Panc1 (cell line): Measurements from ENCODE around the gene USP9X. TPM values are rescaled to one million over a fixed set of nuclear protein-coding genes. Genes with fewer than 3 reads are reported as not detected.

ENCODE experiments used
- ATAC-seq: fragments of 200-7000 bp; cut with Tn5 transposase; 2 replicates; pipeline ENCODE4 v1.9.1; 2020; ENCODE audit warnings: mild to moderate bottlenecking, moderate library complexity
- BruUV-seq: library from RNA; stranded (reverse); fragments of 400-500 nt; replicated peaks from 2 replicates; lab custom pipeline; 2021; lab: Mats Ljungman, UMichigan
- CTCF ChIA-PET: fragments of 300-600 bp; sonication (Branson Sonifier 250); formaldehyde crosslinking; loops from one replicate; lab custom pipeline; 2022; ENCODE audit warnings: antibody characterized with exemption; lab: Charles Lee
- POLR2A ChIA-PET: fragments of 300-600 bp; sonication (Branson Sonifier 250); formaldehyde crosslinking; loops from one replicate; lab custom pipeline; 2022; ENCODE audit warnings: antibody characterized with exemption; lab: Charles Lee
- DNase-seq: peaks from one replicate; pipeline ENCODE4 v3.0.0-alpha.2; 2010; ENCODE audit warnings: low read depth, low spot score
- H3K27ac ChIP-seq: 2 replicates; pipeline ENCODE4 v1.5.1; 2011; ENCODE audit warnings: mild to moderate bottlenecking, low read length, inconsistent platforms
- H3K27me3 ChIP-seq: fragments of 200-500 bp; sonication (Bioruptor generic); 2 replicates; pipeline ENCODE4 v1.6.0; 2014; ENCODE audit warnings: low read length, inconsistent platforms; ENCODE audit not compliant: control insufficient read depth, insufficient read depth
- H3K36me3 ChIP-seq: fragments of 200-500 bp; sonication (Bioruptor generic); 2 replicates; pipeline ENCODE4 v1.5.1; 2014; ENCODE audit warnings: inconsistent platforms, mild to moderate bottlenecking, low read length, moderate library complexity; ENCODE audit not compliant: control insufficient read depth, insufficient read depth
- H3K4me1 ChIP-seq: 2 replicates; pipeline ENCODE4 v1.5.1; 2011; ENCODE audit warnings: inconsistent platforms, mild to moderate bottlenecking, low read length, moderate library complexity; ENCODE audit not compliant: control insufficient read depth, insufficient read depth
- H3K4me3 ChIP-seq, 2 experiments: 2 replicates each; pipeline ENCODE4 v1.5.1; 2011 to 2012; ENCODE audit warnings: low read depth in 2 of 2, low read length in 2 of 2, mild to moderate bottlenecking in 2 of 2, inconsistent platforms in 1 of 2, moderate library complexity in 1 of 2
- H3K9me3 ChIP-seq: fragments of 200-500 bp; sonication (Bioruptor generic); 2 replicates; pipeline ENCODE4 v1.5.1; 2014; ENCODE audit warnings: low read depth, mild to moderate bottlenecking, inconsistent platforms, low read length, moderate library complexity; ENCODE audit not compliant: control insufficient read depth, insufficient read depth
- POLR2AphosphoS5 ChIP-seq: IDR thresholded peaks from 2 replicates; pipeline ENCODE4 v1.6.1; 2012; ENCODE audit warnings: mild to moderate bottlenecking, low read depth, low read length, moderate library complexity
- REST ChIP-seq, 2 experiments: IDR thresholded peaks; 2 replicates each; pipeline ENCODE4 v1.6.1; 2011 to 2012; ENCODE audit warnings: low read depth in 2 of 2, control low read depth in 1 of 2, low read length in 1 of 2, mild to moderate bottlenecking in 1 of 2, moderate library complexity in 1 of 2; ENCODE audit not compliant: insufficient read depth in 1 of 2
- TCF7L2 ChIP-seq: IDR thresholded peaks from 2 replicates; pipeline ENCODE4 v1.6.1; 2011; ENCODE audit warnings: mild to moderate bottlenecking, low read depth, low read length, inconsistent platforms
- in situ Hi-C: cut with HindIII; loops from 2 replicates; pipeline ENCODE4 v1.10.0; 2016; ENCODE audit warnings: low sequenced_read_pairs, low pct_unique_long_range_greater_than_20kb
- intact Hi-C: fragments of 100-400 bp; cut with micrococcal nuclease; formaldehyde crosslinking; loops from one replicate; pipeline ENCODE4 v1.10.0; 2022; ENCODE audit not compliant: unreplicated experiment
- total RNA-seq: library from RNA; stranded (reverse); gene quantifications from one replicate; pipeline ENCODE4 v1.2.1, GENCODE V29; 2021; ENCODE audit not compliant: unreplicated experiment
- TF ChIP-seq, protein P1 (sequence below): fragments of 450-650 bp; IDR thresholded peaks from 2 replicates; pipeline ENCODE4 v1.5.1; 2017; ENCODE audit warnings: mild to moderate bottlenecking

The USP9X gene
- total RNA-seq, 1 experiment from 2014 or later: 44.4 TPM

DNA sequence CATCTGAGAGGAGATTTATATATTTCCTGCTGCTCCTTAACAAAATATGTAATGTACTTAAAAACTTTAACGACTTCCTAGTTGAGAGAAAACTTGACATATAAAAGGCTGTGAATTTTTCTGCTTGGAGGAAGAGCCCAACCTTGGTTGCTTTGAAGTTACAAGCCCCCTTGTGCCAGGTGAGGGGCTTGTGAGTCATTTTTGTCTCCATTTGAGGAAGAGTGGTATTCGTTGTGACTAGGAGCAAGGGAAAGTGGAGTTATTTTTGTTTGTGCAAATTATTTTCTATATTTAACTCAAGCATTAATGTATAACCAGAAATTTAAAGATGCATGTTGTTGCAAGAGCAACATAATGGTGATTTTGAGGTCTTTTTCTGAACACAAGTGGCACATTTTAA lies 149.7 kb downstream of the USP9X start:
- intact Hi-C loops (no loop called here), in situ Hi-C loops (no loop called here)
- no peak overlapping the region for H3K4me3 ChIP-seq
- H3K27me3 ChIP-seq: no peaks in the 10 kb centered on the region
- ChIA-PET CTCF (no interaction called here), POLR2A (no interaction called here)
- BruUV-seq: no TSS peak
- H3K4me1 ChIP-seq: no peaks in the 10 kb centered on the region
- DNase-seq (no peak), ATAC-seq (no peak)
- no peaks in the 10 kb centered on the region for H3K9me3 ChIP-seq
- no peak overlapping the region for H3K27ac ChIP-seq
- no peaks in the 10 kb centered on the region; the same call in none of the 2 replicates for H3K36me3 ChIP-seq
- no peak for TF ChIP-seq POLR2AphosphoS5
- TF ChIP-seq, protein P1, sequence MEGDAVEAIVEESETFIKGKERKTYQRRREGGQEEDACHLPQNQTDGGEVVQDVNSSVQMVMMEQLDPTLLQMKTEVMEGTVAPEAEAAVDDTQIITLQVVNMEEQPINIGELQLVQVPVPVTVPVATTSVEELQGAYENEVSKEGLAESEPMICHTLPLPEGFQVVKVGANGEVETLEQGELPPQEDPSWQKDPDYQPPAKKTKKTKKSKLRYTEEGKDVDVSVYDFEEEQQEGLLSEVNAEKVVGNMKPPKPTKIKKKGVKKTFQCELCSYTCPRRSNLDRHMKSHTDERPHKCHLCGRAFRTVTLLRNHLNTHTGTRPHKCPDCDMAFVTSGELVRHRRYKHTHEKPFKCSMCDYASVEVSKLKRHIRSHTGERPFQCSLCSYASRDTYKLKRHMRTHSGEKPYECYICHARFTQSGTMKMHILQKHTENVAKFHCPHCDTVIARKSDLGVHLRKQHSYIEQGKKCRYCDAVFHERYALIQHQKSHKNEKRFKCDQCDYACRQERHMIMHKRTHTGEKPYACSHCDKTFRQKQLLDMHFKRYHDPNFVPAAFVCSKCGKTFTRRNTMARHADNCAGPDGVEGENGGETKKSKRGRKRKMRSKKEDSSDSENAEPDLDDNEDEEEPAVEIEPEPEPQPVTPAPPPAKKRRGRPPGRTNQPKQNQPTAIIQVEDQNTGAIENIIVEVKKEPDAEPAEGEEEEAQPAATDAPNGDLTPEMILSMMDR: no peak
- no peak for TF ChIP-seq REST (IDR thresholded peaks at IDR 0.05; ENCODE audit: insufficient read depth in 1 of 2, low read depth in 2 of 2, low read length in 1 of 2)

- H3K27ac ChIP-seq: no peak overlapping the region
- ChIA-PET CTCF (no interaction called here), POLR2A (no interaction called here)
- H3K4me1 ChIP-seq: no peaks in the 10 kb centered on the region
- in situ Hi-C loops (no loop called here), intact Hi-C loops (no loop called here)
- ATAC-seq: no peak
- no TSS peak for BruUV-seq
- no peak for DNase-seq
- H3K9me3 ChIP-seq: no peaks in the 10 kb centered on the region
- no peaks in the 10 kb centered on the region for H3K27me3 ChIP-seq
- no peaks in the 10 kb centered on the region; the same call in none of the 2 replicates for H3K36me3 ChIP-seq
- TF ChIP-seq REST (IDR thresholded peaks at IDR 0.05; ENCODE audit: insufficient read depth in 1 of 2, low read depth in 2 of 2, low read length in 1 of 2) (no peak), TCF7L2 (no peak)
- TF ChIP-seq, protein P1: no peak
- H3K4me3 ChIP-seq: no peak overlapping the region
Measured at GRCh38 chrX:41236629-41237028, 151.4 kb downstream of the USP9X start.
